T-helper 9 cell (primary cell): Measurements from ENCODE around the gene EIPR1.

ENCODE experiments used
- DNase-seq: peaks from one replicate; pipeline ENCODE4 v3.0.0-alpha.2; 2020

The EIPR1 gene

GRCh38 chr2:3171564-3172264, 205.9 kb downstream of the EIPR1 start:
- no peak for DNase-seq

GRCh38 chr2:3170792-3171455, 206.7 kb downstream of the EIPR1 start:
- DNase-seq: no peak

- DNase-seq: no peak
These were observed 208.3 kb downstream of the EIPR1 start for GRCh38 chr2:3169106-3169870.

- DNase-seq: no peak
These were observed 209.3 kb downstream of the EIPR1 start for GRCh38 chr2:3168230-3168891.

- DNase-seq: no peak
These were observed 214.2 kb downstream of the EIPR1 start for GRCh38 chr2:3163401-3163800.

GRCh38 chr2:3162442-3163077, 215.1 kb downstream of the EIPR1 start:
- no peak for DNase-seq

- DNase-seq: no peak
These were observed 216.8 kb downstream of the EIPR1 start for GRCh38 chr2:3160751-3161330.

GRCh38 chr2:3159782-3160545, 217.7 kb downstream of the EIPR1 start:
- no peak for DNase-seq

GRCh38 chr2:3154700-3155099, 222.9 kb downstream of the EIPR1 start:
- DNase-seq: no peak

- no peak for DNase-seq
These were observed 223.5 kb downstream of the EIPR1 start for GRCh38 chr2:3154146-3154545.

- DNase-seq: no peak
These were observed 226.3 kb downstream of the EIPR1 start for GRCh38 chr2:3151153-3151918.

- DNase-seq: no peak
These were observed 228.0 kb downstream of the EIPR1 start for GRCh38 chr2:3149441-3150217.

GRCh38 chr2:3148716-3149115, 228.9 kb downstream of the EIPR1 start:
- DNase-seq: no peak

GRCh38 chr2:3147651-3148530, 229.7 kb downstream of the EIPR1 start:
- no peak for DNase-seq

GRCh38 chr2:3146772-3147650, 230.6 kb downstream of the EIPR1 start:
- DNase-seq: no peak

- no peak for DNase-seq
These were observed 231.4 kb downstream of the EIPR1 start for GRCh38 chr2:3146175-3146574.

GRCh38 chr2:3145471-3146021, 232.1 kb downstream of the EIPR1 start:
- DNase-seq: no peak

GRCh38 chr2:3144856-3145255, 232.8 kb downstream of the EIPR1 start:
- no peak for DNase-seq
